SK-N-MC (cell line): ENCODE measurements around the gene RAP1GAP2.

ENCODE experiments used
- EZH2 ChIP-seq: fragments of 200-600 bp; sonication (generic); IDR thresholded peaks from one replicate; pipeline ENCODE4 v1.6.1; 2017; ENCODE audit warnings: antibody characterized with exemption
- FOXP2 ChIP-seq: optimal IDR thresholded peaks from 2 replicates; pipeline ENCODE3; 2011; ENCODE audit warnings: mild to moderate bottlenecking, moderate library complexity; ENCODE audit not compliant: insufficient read depth; ENCODE audit errors: extremely low read length, control extremely low read depth
- POLR2AphosphoS5 ChIP-seq: IDR thresholded peaks from 2 replicates; pipeline ENCODE4 v1.6.1; 2012; ENCODE audit warnings: mild to moderate bottlenecking, low read depth, low read length, borderline replicate concordance

- TF ChIP-seq EZH2 (no peak), POLR2AphosphoS5 (no peak), FOXP2 (no peak)
Measured at GRCh38 chr17:2815781-2816185, 19.5 kb downstream of the RAP1GAP2 start.
